H1 (cell line): ENCODE measurements around the gene ENOPH1. TPM values are rescaled to one million over a fixed set of nuclear protein-coding genes. Genes with fewer than 3 reads are reported as not detected.

Source experiments
- CTCF ChIA-PET: fragments of 300-600 bp; sonication (Branson Sonifier 250); formaldehyde crosslinking; loops from one replicate; lab custom pipeline; 2021; ENCODE audit not compliant: partially characterized antibody; lab: Charles Lee
- POLR2A ChIA-PET: fragments of 300-600 bp; sonication (Branson Sonifier 250); formaldehyde crosslinking; loops from one replicate; lab custom pipeline; 2021; ENCODE audit warnings: inconsistent platforms; ENCODE audit not compliant: partially characterized antibody; lab: Charles Lee
- DNase-seq, 2 experiments: peaks; one replicate each; pipeline versions ENCODE4 v3.0.0 to v3.0.0-alpha.2; 2010 to 2022; ENCODE audit warnings: low spot score in 2 of 2, low read depth in 1 of 2, mixed read lengths in 1 of 2
- FAIRE-seq: peaks from 2 replicates; lab custom pipeline; 2011; peaks lifted over from hg19 to GRCh38; lab: Jason Lieb, UNC
- H2AFZ ChIP-seq: 2 replicates; pipeline ENCODE4 v1.8.1; 2012; ENCODE audit warnings: low read length, inconsistent platforms
- H2AK5ac ChIP-seq: 2 replicates; pipeline ENCODE4 v1.6.1; 2013; ENCODE audit warnings: low read depth, low read length
- H2BK120ac ChIP-seq: replicated peaks from 2 replicates; pipeline ENCODE3; 2013; ENCODE audit warnings: low read depth, low read length, inconsistent platforms
- H2BK12ac ChIP-seq: 2 replicates; pipeline ENCODE4 v1.6.1; 2013; ENCODE audit warnings: low read depth, low read length
- H2BK15ac ChIP-seq: 2 replicates; pipeline ENCODE4 v1.6.1; 2013; ENCODE audit warnings: low read length
- H2BK20ac ChIP-seq: 2 replicates; pipeline ENCODE4 v1.6.1; 2013; ENCODE audit warnings: low read length
- H2BK5ac ChIP-seq: 2 replicates; pipeline ENCODE4 v1.6.1; 2013; ENCODE audit warnings: low read depth, low read length
- H3K14ac ChIP-seq: 2 replicates; pipeline ENCODE4 v1.6.1; 2013; ENCODE audit warnings: inconsistent platforms; ENCODE audit not compliant: insufficient read length
- H3K18ac ChIP-seq: 2 replicates; pipeline ENCODE4 v1.6.1; 2013; ENCODE audit warnings: low read length; ENCODE audit errors: extremely low read depth
- H3K23ac ChIP-seq: 2 replicates; pipeline ENCODE4 v1.6.1; 2013; ENCODE audit warnings: inconsistent platforms; ENCODE audit not compliant: insufficient read length
- H3K23me2 ChIP-seq: 2 replicates; pipeline ENCODE4 v1.6.1; 2013; ENCODE audit warnings: low read depth, low read length
- H3K27ac ChIP-seq: 2 replicates; pipeline ENCODE4 v1.6.1; 2011; ENCODE audit warnings: low read depth, low read length, inconsistent platforms
- H3K27me3 ChIP-seq, 4 experiments: replicated peaks in 1 of 4; 1 replicate in 1 of 4; 2 replicates in 3 of 4; pipeline versions ENCODE4 v1.6.1 to v1.8.1; 2011 to 2013; ENCODE audit warnings: low read length in 3 of 4, mild to moderate bottlenecking in 3 of 4, inconsistent platforms in 2 of 4, mixed read lengths in 2 of 4, moderate library complexity in 1 of 4; ENCODE audit not compliant: control insufficient read depth in 3 of 4, insufficient read depth in 3 of 4; ENCODE audit errors: extremely low read depth in 1 of 4
- H3K36me3 ChIP-seq, 4 experiments: 2 replicates each; pipeline versions ENCODE4 v1.6.1 to v1.8.1; 2011 to 2013; ENCODE audit warnings: mild to moderate bottlenecking in 4 of 4, low read length in 3 of 4, moderate library complexity in 2 of 4, control low read depth in 1 of 4, inconsistent platforms in 1 of 4; ENCODE audit not compliant: insufficient read depth in 4 of 4, control insufficient read depth in 2 of 4
- H3K4ac ChIP-seq: replicated peaks from 2 replicates; pipeline ENCODE3; 2013; ENCODE audit warnings: low read length, low read depth, mixed read lengths, inconsistent platforms; ENCODE audit not compliant: insufficient read length
- H3K4me1 ChIP-seq, 4 experiments: replicated peaks in 1 of 4; 1 replicate in 1 of 4; 2 replicates in 3 of 4; pipeline versions ENCODE4 v1.6.1 to v1.8.1; 2011 to 2013; ENCODE audit warnings: low read length in 3 of 4, inconsistent platforms in 2 of 4, mixed read lengths in 1 of 4; ENCODE audit not compliant: insufficient read depth in 4 of 4, control insufficient read depth in 3 of 4
- H3K4me2 ChIP-seq, 2 experiments: 2 replicates each; pipeline versions ENCODE4 v1.6.1 to v1.8.1; 2011 to 2013; ENCODE audit warnings: low read depth in 2 of 2, low read length in 2 of 2, control low read depth in 1 of 2, inconsistent platforms in 1 of 2, mild to moderate bottlenecking in 1 of 2; ENCODE audit not compliant: insufficient read depth in 1 of 2
- H3K4me3 ChIP-seq, 4 experiments: fragments of 200-600, 300-600 bp in 1 of 4; sonication (generic), shearing (Covaris generic), sonication (Bioruptor Twin) in 1 of 4; 2 replicates each; pipeline versions ENCODE4 v1.5.1 to v1.8.1; 2011 to 2016; ENCODE audit warnings: low read length in 4 of 4, low read depth in 3 of 4, control low read depth in 2 of 4, inconsistent platforms in 2 of 4, mild to moderate bottlenecking in 2 of 4, mixed read lengths in 1 of 4, moderate library complexity in 1 of 4; ENCODE audit not compliant: insufficient read depth in 2 of 4; ENCODE audit errors: extremely low read depth in 1 of 4
- H3K56ac ChIP-seq: replicated peaks from 2 replicates; pipeline ENCODE3; 2013; ENCODE audit warnings: low read depth, mild to moderate bottlenecking, mixed read lengths, low read length, inconsistent platforms; ENCODE audit not compliant: insufficient read length
- H3K79me1 ChIP-seq: 2 replicates; pipeline ENCODE4 v1.6.1; 2013; ENCODE audit warnings: low read depth, low read length, control low read depth
- H3K79me2 ChIP-seq, 2 experiments: 2 replicates each; pipeline versions ENCODE4 v1.6.1 to v1.8.1; 2012 to 2013; ENCODE audit warnings: low read length in 2 of 2, mild to moderate bottlenecking in 2 of 2, inconsistent platforms in 1 of 2; ENCODE audit not compliant: insufficient read depth in 2 of 2, control insufficient read depth in 1 of 2
- H3K9ac ChIP-seq, 4 experiments: replicated peaks in 1 of 4; 1 replicate in 1 of 4; 2 replicates in 3 of 4; pipeline versions ENCODE4 v1.6.1 to v1.8.1; 2011 to 2013; ENCODE audit warnings: low read depth in 3 of 4, low read length in 3 of 4, control low read depth in 2 of 4, mild to moderate bottlenecking in 2 of 4, moderate library complexity in 2 of 4, inconsistent platforms in 1 of 4; ENCODE audit errors: extremely low read depth in 1 of 4
- H3K9me3 ChIP-seq, 2 experiments: 2 replicates each; pipeline versions ENCODE4 v1.6.1 to v1.8.1; 2012 to 2013; ENCODE audit warnings: mild to moderate bottlenecking in 2 of 2, moderate library complexity in 2 of 2, control low read depth in 1 of 2, inconsistent platforms in 1 of 2, low read depth in 1 of 2, low read length in 1 of 2, mixed read lengths in 1 of 2; ENCODE audit not compliant: insufficient read depth in 2 of 2
- H4K20me1 ChIP-seq, 2 experiments: replicated peaks in 1 of 2; 2 replicates each; pipeline versions ENCODE3 to v1.8.1; 2011 to 2013; ENCODE audit warnings: inconsistent platforms in 2 of 2, low read length in 2 of 2, mild to moderate bottlenecking in 1 of 2; ENCODE audit not compliant: insufficient read depth in 2 of 2, control insufficient read depth in 1 of 2
- H4K5ac ChIP-seq: 2 replicates; pipeline ENCODE4 v1.6.1; 2013; ENCODE audit warnings: low read length, low read depth, mixed read lengths, inconsistent platforms; ENCODE audit not compliant: insufficient read length
- H4K8ac ChIP-seq: 2 replicates; pipeline ENCODE4 v1.8.0; 2013; ENCODE audit warnings: mild to moderate bottlenecking, moderate library complexity, low read length, inconsistent platforms; ENCODE audit not compliant: insufficient read depth; ENCODE audit errors: extremely low read depth
- H4K91ac ChIP-seq: replicated peaks from 2 replicates; pipeline ENCODE3; 2013; ENCODE audit warnings: low read length, mixed read lengths, inconsistent platforms; ENCODE audit not compliant: insufficient read length
- POLR2AphosphoS5 ChIP-seq: IDR thresholded peaks from 2 replicates; pipeline ENCODE4 v1.6.1; 2011; ENCODE audit warnings: low read depth, low read length
- POU5F1 ChIP-seq: IDR thresholded peaks from 2 replicates; pipeline ENCODE4 v1.6.1; 2011; ENCODE audit warnings: low read depth, mild to moderate bottlenecking, low read length, moderate library complexity
- TBP ChIP-seq: IDR thresholded peaks from 2 replicates; pipeline ENCODE4 v1.6.1; 2011; ENCODE audit warnings: low read depth, low read length, improper control_type of control experiment
- WGBS, 2 experiments: shearing (Covaris generic) in 1 of 2; methylation state at CpG; one replicate each; pipeline versions ENCODE4 v1.1.6 to v1.1.7; 2013 to 2015; ENCODE audit warnings: low lambda C conversion rate in 2 of 2, mixed read lengths in 2 of 2, inconsistent platforms in 1 of 2, low coverage in 1 of 2, missing lambda C conversion rate in 1 of 2; ENCODE audit not compliant: insufficient replicate concordance in 2 of 2, insufficient coverage in 1 of 2, insufficient read length in 1 of 2; ENCODE audit errors: extremely low coverage in 1 of 2, missing lambda C conversion rate in 1 of 2; 5-methylcytosine and 5-hydroxymethylcytosine counted together
- polyA plus RNA-seq, 7 experiments: library from polyadenylated mRNA; depleted of rRNA in 3 of 7; stranded (reverse) in 5 of 7; unstranded in 2 of 7; fragments of >200 nt in 5 of 7; fragments of 200-250 nt in 2 of 7; gene quantifications; 1 replicate in 5 of 7; 2 replicates in 1 of 7; 4 replicates in 1 of 7; pipeline versions ENCODE4 v1.2.1 to v1.2.3, GENCODE V29; 2011 to 2013; ENCODE audit warnings: missing spikeins in 2 of 7, mixed read lengths in 2 of 7
- total RNA-seq: library from RNA; stranded (reverse); fragmentation: NEBNext Ultra II Directional; extraction: Animal tissue kit (Norgen Biotek cat#: 25700); gene quantifications from 2 replicates; pipeline ENCODE4 v1.2.1, GENCODE V29; 2021

The ENOPH1 gene
- total and polyA plus RNA-seq, 2 of the 8 experiments (the other 6 are each of a cell fraction or from before 2014, with no cell fraction given), result 25.1 to 89.3 TPM

DNA sequence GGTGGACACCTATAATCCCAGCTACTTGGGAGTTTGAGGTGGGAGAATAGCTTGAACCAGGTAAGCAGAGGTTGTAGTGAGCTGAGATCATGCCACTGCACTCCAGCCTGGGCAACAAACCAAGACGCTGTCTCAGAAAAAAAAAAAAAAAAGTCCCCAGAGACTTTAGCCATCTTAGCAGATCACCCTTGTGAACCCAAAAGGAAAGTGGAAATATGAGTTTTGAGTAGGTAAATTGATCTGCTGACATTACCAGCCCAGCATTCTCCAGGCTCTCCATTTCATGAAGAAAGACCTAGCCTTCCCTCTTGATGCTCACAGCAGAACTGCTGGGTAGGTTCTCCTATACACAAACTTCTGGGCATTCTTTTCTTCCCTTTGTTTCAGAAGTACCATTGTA, 32.1 kb upstream of the ENOPH1 start:
- H3K4ac ChIP-seq, result no peak overlapping the region
- H3K4me3 ChIP-seq, result no peak overlapping the region
- TF ChIP-seq TBP (no peak), POU5F1 (no peak), POLR2AphosphoS5 (no peak)
- H3K79me1 ChIP-seq, result no peaks in the 10 kb centered on the region
- H3K23me2 ChIP-seq, result no peaks in the 10 kb centered on the region
- no peak overlapping the region for H3K18ac ChIP-seq
- H3K27me3 ChIP-seq, result no peaks in the 10 kb centered on the region
- no peak overlapping the region for H2BK20ac ChIP-seq
- H4K8ac ChIP-seq, result no peak overlapping the region
- H2AFZ ChIP-seq, result no peak overlapping the region
- H3K23ac ChIP-seq, result no peak overlapping the region
- ChIA-PET POLR2A (interaction anchor here (0.7 to 5.4 kb wide), 5 partner anchors 10 to 34 kb away, joined by 3 to 29 read pairs (median 3); no protein-coding TSS in a partner anchor), CTCF (interaction anchor here (1.3 to 2.4 kb wide), 3 partner anchors 9 to 31 kb away, joined by 3 to 8 read pairs (median 3); no protein-coding TSS in a partner anchor)
- H3K4me1 ChIP-seq, result no peaks in the 10 kb centered on the region
- FAIRE-seq (no peak), DNase-seq (no peak)
- no peaks in the 10 kb centered on the region for H3K79me2 ChIP-seq
- H3K27ac ChIP-seq, result no peak overlapping the region
- WGBS, 2 experiments, result 100% methylated on average over 1 of the region's 1 CpG; no CpG with 5 or more reads in 1 of the 2 experiments
- no peak overlapping the region for H2BK15ac ChIP-seq
- H3K36me3 ChIP-seq, result no peaks in the 10 kb centered on the region
- no peak overlapping the region for H3K56ac ChIP-seq
- H2BK5ac ChIP-seq, result no peak overlapping the region
- H2BK12ac ChIP-seq, result no peak overlapping the region
- H4K5ac ChIP-seq, result no peak overlapping the region
- no peak overlapping the region for H3K9ac ChIP-seq
- no peak overlapping the region for H2AK5ac ChIP-seq
- H4K91ac ChIP-seq, result no peak overlapping the region
- no peak overlapping the region for H2BK120ac ChIP-seq
- no peak overlapping the region for H3K4me2 ChIP-seq
- no peaks in the 10 kb centered on the region for H3K9me3 ChIP-seq
- no peaks in the 10 kb centered on the region for H4K20me1 ChIP-seq
- no peak overlapping the region for H3K14ac ChIP-seq
